ENCODE results near the gene OSBPL2. TPM values are rescaled to one million over a fixed set of nuclear protein-coding genes. Genes with fewer than 3 reads are reported as not detected.

The OSBPL2 gene
- total RNA-seq, 1 experiment from 2014 or later: 49.5 TPM

DNA sequence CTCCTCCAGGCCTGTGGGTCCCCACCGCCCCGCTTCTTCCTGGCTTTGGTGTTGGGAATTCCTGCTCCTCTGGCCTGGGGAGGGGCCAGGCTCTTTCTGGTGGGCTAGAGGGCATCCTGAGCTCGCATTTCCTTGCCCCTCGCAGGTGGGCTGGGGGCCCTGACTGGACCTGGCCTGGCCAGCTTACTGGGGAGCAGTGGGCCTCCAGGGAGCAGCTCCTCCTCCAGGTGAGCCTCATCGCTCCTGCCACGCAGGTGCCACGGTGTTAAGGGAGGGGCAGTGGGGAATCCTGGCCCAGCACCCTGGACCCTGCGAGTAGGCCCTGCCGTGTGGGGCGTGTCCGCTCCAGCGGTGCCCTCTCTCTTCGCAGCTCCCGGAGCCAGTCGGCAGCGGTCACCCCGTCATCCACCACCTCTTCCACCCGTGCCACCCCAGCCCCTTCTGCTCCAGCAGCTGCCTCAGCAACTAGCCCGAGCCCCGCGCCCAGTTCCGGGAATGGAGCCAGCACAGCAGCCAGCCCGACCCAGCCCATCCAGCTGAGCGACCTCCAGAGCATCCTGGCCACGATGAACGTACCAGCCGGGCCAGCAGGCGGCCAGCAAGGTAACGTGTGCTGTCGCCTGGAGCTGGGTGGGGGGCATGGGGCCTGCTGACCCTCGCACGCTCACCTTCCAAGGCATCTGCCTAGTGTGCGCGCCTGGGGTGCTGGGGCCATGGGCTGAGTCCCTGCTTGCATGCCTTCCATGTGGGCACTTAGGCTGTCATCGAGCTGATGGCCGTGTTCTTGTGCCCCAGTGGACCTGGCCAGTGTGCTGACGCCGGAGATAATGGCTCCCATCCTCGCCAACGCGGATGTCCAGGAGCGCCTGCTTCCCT, 69.1 kb downstream of the OSBPL2 start:
- ATAC-seq: no peak
- CTCF ChIA-PET: interaction anchor here (1.1 to 2.7 kb wide), 4 partner anchors 61 to 94 kb away, joined by 3 to 10 read pairs (median 4); no protein-coding TSS in a partner anchor
- POLR2A ChIA-PET: interaction anchor here (1.3 kb wide), 1 partner anchor 67 kb away, joined by 3 read pairs; no protein-coding TSS in a partner anchor

DNA sequence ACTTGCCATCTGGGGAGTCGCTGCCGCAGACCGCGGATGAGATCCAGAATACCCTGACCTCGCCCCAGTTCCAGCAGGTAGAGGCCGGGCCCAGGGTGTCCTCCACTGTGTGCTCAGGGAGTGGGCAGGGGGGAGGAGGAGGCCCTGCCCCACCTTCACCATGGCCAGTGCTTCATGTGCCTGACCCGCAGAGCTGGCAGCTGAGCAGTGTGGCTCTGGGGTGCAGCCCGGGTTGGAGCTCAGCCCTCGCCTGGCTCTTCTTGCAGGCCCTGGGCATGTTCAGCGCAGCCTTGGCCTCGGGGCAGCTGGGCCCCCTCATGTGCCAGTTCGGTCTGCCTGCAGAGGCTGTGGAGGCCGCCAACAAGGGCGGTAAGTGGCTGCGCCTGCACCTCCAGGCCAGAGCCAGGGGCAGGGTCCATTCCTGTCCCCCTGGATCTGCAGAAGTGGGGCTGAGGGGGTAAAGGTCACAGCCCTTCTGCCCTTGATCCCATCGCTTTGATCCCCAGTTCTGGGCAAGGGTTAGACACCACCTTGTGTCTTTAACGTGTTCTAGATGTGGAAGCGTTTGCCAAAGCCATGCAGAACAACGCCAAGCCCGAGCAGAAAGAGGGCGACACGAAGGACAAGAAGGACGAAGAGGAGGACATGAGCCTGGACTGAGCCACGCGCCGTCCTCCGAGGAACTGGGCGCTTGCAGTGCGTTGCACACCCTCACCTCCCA, 69.9 kb downstream of the OSBPL2 start:
- TF ChIP-seq MXD4 (CRISPR knock-in tag; IDR thresholded peaks at IDR 0.05; ENCODE audit: borderline replicate concordance) (no peak), GRHL2 (CRISPR knock-in tag; IDR thresholded peaks at IDR 0.05; ENCODE audit: insufficient replicate concordance, severe bottlenecking) (no peak), ZNF219 (CRISPR knock-in tag; IDR thresholded peaks at IDR 0.05; ENCODE audit: borderline replicate concordance) (no peak), SMAD4 (CRISPR knock-in tag; IDR thresholded peaks at IDR 0.05) (no peak)
- TF ChIP-seq, protein P1, sequence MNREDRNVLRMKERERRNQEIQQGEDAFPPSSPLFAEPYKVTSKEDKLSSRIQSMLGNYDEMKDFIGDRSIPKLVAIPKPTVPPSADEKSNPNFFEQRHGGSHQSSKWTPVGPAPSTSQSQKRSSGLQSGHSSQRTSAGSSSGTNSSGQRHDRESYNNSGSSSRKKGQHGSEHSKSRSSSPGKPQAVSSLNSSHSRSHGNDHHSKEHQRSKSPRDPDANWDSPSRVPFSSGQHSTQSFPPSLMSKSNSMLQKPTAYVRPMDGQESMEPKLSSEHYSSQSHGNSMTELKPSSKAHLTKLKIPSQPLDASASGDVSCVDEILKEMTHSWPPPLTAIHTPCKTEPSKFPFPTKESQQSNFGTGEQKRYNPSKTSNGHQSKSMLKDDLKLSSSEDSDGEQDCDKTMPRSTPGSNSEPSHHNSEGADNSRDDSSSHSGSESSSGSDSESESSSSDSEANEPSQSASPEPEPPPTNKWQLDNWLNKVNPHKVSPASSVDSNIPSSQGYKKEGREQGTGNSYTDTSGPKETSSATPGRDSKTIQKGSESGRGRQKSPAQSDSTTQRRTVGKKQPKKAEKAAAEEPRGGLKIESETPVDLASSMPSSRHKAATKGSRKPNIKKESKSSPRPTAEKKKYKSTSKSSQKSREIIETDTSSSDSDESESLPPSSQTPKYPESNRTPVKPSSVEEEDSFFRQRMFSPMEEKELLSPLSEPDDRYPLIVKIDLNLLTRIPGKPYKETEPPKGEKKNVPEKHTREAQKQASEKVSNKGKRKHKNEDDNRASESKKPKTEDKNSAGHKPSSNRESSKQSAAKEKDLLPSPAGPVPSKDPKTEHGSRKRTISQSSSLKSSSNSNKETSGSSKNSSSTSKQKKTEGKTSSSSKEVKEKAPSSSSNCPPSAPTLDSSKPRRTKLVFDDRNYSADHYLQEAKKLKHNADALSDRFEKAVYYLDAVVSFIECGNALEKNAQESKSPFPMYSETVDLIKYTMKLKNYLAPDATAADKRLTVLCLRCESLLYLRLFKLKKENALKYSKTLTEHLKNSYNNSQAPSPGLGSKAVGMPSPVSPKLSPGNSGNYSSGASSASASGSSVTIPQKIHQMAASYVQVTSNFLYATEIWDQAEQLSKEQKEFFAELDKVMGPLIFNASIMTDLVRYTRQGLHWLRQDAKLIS (CRISPR knock-in tag; IDR thresholded peaks at IDR 0.05; ENCODE audit: borderline replicate concordance): no peak
- H3K36me3 Mint-ChIP-seq: peaks cover 28% of the 10 kb centered on the region
- POLR2A ChIA-PET: interaction anchor here (1.3 kb wide), 1 partner anchor 66 kb away, joined by 3 read pairs; no protein-coding TSS in a partner anchor
- peaks cover 14% of the 10 kb centered on the region for H3K4me1 Mint-ChIP-seq
- H3K27ac Mint-ChIP-seq: 0 out of 2 replicates have a peak overlapping the region, but pooled peaks have one; percentile 63
- no peak overlapping the region for H3K4me3 Mint-ChIP-seq
- H3K9me3 Mint-ChIP-seq: no peaks in the 10 kb centered on the region
- no peaks in the 10 kb centered on the region for H3K27me3 Mint-ChIP-seq (ENCODE audit: low read depth)
- DNase-seq (ENCODE audit: low spot score) (no peak), ATAC-seq (no peak)
- CTCF ChIA-PET: interaction anchor here (1.1 to 2.0 kb wide), 3 partner anchors 74 to 93 kb away, joined by 3 to 4 read pairs (median 4); no protein-coding TSS in a partner anchor

More for the DNA sequence above, 69.1 kb downstream of the OSBPL2 start:
- Mint-ChIP-seq H3K27me3 (ENCODE audit: low read depth) (no peaks in the 10 kb centered on the region), H3K27ac (no peak overlapping the region), H3K9me3 (no peaks in the 10 kb centered on the region), H3K4me1 (peaks cover 14% of the 10 kb centered on the region), H3K4me3 (no peak overlapping the region), H3K36me3 (peaks cover 28% of the 10 kb centered on the region)
- no peak for DNase-seq (ENCODE audit: low spot score)
- TF ChIP-seq FOXP1 (CRISPR knock-in tag; IDR thresholded peaks at IDR 0.05; ENCODE audit: borderline replicate concordance) (0 out of 2 replicates have a peak, but pooled peaks have one; percentile 46), OVOL2 (CRISPR knock-in tag; IDR thresholded peaks at IDR 0.05; ENCODE audit: borderline replicate concordance) (no peak)

GRCh38 chr20:62309198-62309944, 71.0 kb downstream of the OSBPL2 start:
- no peak for DNase-seq (ENCODE audit: low spot score)
- Mint-ChIP-seq H3K9me3 (no peaks in the 10 kb centered on the region), H3K4me1 (peaks cover 8% of the 10 kb centered on the region), H3K27ac (0 out of 2 replicates have a peak overlapping the region, but pooled peaks have one; percentile 15), H3K27me3 (ENCODE audit: low read depth) (no peaks in the 10 kb centered on the region), H3K36me3 (peaks cover 26% of the 10 kb centered on the region), H3K4me3 (no peak overlapping the region)
- TF ChIP-seq ZNF512 (CRISPR knock-in tag; IDR thresholded peaks at IDR 0.05; ENCODE audit: borderline replicate concordance) (no peak), ZNF219 (CRISPR knock-in tag; IDR thresholded peaks at IDR 0.05; ENCODE audit: borderline replicate concordance) (no peak), AR (CRISPR knock-in tag; IDR thresholded peaks at IDR 0.05) (no peak), PRRX2 (CRISPR knock-in tag; IDR thresholded peaks at IDR 0.05) (0 out of 2 replicates have a peak, but pooled peaks have one; percentile 45), ZNF396 (CRISPR knock-in tag; IDR thresholded peaks at IDR 0.05; ENCODE audit: borderline replicate concordance) (no peak)
- TF ChIP-seq, protein P1 (CRISPR knock-in tag; IDR thresholded peaks at IDR 0.05; ENCODE audit: borderline replicate concordance): no peak
- ChIA-PET CTCF (interaction anchor here (0.7 kb wide), 1 partner anchor 73 kb away, joined by 5 read pairs; no protein-coding TSS in a partner anchor), POLR2A (no interaction called here)
- ATAC-seq: no peak; the same call in 1 of the 2 replicates

All from WTC11 (cell line).